ENCODE results near the gene MACROD2.

MACROD2 gene

DNA sequence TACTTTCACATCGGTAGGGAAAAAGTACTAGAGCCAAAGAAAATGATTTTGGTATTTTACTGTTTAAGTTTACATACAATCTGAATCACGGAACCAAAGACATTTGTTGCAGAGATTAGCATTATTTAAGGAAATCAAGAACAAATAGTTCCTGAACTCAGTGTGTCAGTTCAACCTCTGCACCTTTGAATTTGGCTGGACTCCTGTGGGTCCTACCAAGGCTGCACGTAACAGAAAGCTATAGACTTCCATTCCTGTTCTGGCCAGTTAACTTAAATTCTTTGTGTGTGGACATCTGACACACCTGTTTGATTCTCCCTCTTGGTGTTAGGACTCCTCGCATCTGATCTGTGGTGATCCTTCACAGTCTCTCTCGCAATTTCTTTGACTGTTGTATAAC, 69.6 kb downstream of the MACROD2 start:
- TF ChIP-seq, protein P1, sequence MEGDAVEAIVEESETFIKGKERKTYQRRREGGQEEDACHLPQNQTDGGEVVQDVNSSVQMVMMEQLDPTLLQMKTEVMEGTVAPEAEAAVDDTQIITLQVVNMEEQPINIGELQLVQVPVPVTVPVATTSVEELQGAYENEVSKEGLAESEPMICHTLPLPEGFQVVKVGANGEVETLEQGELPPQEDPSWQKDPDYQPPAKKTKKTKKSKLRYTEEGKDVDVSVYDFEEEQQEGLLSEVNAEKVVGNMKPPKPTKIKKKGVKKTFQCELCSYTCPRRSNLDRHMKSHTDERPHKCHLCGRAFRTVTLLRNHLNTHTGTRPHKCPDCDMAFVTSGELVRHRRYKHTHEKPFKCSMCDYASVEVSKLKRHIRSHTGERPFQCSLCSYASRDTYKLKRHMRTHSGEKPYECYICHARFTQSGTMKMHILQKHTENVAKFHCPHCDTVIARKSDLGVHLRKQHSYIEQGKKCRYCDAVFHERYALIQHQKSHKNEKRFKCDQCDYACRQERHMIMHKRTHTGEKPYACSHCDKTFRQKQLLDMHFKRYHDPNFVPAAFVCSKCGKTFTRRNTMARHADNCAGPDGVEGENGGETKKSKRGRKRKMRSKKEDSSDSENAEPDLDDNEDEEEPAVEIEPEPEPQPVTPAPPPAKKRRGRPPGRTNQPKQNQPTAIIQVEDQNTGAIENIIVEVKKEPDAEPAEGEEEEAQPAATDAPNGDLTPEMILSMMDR (conservative IDR thresholded peaks at IDR 0.05; ENCODE audit: low read depth), result no peak
- CTCF ChIA-PET, result no interaction called here
- POLR2A ChIA-PET (ENCODE audit: low non-redundant PET), result no interaction called here
- no peak for DNase-seq (ENCODE audit: low spot score)
- H3K27ac ChIP-seq, result no peak overlapping the region

DNA sequence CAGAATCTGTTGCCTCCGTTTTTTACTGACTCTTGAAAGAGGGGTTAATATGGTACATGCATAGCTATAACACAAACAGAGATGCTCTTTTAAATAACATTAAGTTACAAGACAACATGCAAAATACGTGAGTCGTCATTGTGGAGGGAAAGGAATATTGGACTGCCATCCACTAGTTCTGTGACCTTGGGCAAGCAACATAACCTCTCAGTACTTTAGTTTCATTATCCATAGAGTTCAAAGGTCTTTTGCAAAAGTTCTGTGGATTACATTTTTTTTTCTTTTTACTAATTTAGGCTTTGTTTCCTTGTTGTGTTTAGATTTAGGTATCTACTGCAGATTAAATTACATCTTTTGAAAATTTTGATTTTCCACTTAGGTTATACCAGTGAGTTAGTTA, 70.5 kb downstream of the MACROD2 start:
- H3K27ac ChIP-seq, result no peak overlapping the region
- POLR2A ChIA-PET (ENCODE audit: low non-redundant PET), result no interaction called here
- no peak for DNase-seq (ENCODE audit: low spot score)
- CTCF ChIA-PET, result interaction anchor here (0.6 to 0.7 kb wide), 3 partner anchors 8 to 565 kb away, joined by 3 to 6 read pairs (median 4); no protein-coding TSS in a partner anchor
- TF ChIP-seq, protein P1 (conservative IDR thresholded peaks at IDR 0.05; ENCODE audit: low read depth), result no peak

DNA sequence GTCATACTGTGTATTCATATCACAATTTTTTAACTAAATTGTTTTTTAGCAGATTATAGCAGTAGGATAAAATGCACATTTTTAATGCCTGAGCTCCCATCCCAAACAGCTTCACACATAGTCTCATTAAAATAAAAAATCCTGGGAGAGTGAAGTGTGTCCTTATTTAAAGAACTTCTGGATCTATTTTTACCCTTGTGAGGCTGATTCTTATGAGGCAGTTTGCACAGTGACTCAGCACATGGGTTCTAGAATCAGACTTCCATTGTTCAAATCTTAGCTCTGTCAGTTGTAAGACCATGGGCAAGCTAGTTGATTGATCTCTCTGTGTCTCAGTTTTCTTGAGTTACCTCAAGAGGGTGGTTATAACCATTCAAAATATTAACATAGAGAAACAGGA, 72.3 kb downstream of the MACROD2 start:
- TF ChIP-seq, protein P1 (conservative IDR thresholded peaks at IDR 0.05; ENCODE audit: low read depth), result no peak

DNA sequence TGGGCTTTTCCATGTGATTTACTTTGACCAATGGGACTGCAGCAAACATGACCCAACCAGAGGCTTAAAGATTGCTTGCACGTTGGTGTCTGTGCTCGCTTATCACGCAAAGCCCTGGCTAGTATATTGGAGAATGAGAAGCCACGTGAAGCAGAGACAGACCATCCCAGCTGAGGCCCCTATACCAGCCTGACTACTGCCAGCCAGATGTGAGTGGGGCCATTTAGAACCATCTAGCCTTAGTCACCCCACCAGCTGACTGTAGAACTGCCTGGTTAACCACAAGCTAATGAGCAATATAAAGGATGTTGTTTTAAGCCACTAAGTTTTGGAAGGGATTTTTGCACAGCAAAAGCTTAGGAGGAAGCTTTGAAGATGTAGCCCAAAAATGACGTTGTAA, 74.5 kb downstream of the MACROD2 start:
- TF ChIP-seq, protein P1 (conservative IDR thresholded peaks at IDR 0.05; ENCODE audit: low read depth), result no peak
- no peak overlapping the region for H3K27ac ChIP-seq
- DNase-seq (ENCODE audit: low spot score), result no peak
- POLR2A ChIA-PET (ENCODE audit: low non-redundant PET), result no interaction called here
- CTCF ChIA-PET, result no interaction called here

More for the DNA sequence above, 72.3 kb downstream of the MACROD2 start:
- POLR2A ChIA-PET (ENCODE audit: low non-redundant PET), result no interaction called here
- CTCF ChIA-PET, result interaction anchor here (0.5 to 0.7 kb wide), 2 partner anchors 274 to 309 kb away, joined by 3 read pairs; no protein-coding TSS in a partner anchor
- H3K27ac ChIP-seq, result no peak overlapping the region
- DNase-seq (ENCODE audit: low spot score), result no peak

DNA sequence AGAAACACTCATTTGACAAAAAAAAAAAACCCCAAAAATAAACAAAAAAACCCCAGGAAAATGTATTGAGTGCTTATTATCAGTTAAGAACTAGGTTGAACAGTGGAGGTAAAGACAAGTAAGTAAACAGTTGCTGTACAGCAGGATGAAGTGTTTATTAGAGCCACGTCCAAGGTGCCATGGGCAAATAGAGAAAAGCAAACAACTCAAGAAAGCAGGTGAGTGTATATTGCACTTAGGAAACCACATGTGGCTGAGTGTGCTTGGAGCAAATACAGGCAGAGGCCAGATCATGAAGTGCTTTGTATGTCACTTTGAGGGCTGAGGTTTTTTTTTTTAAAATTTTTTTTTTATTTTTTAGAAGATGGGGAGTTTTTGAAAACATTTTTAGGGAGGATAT, 98.3 kb downstream of the MACROD2 start:
- no peak overlapping the region for H3K27ac ChIP-seq
- DNase-seq (ENCODE audit: low spot score), result no peak
- TF ChIP-seq, protein P1 (conservative IDR thresholded peaks at IDR 0.05; ENCODE audit: low read depth), result no peak
- ChIA-PET POLR2A (ENCODE audit: low non-redundant PET) (no interaction called here), CTCF (interaction anchor here (0.6 kb wide), 1 partner anchor 218 kb away, joined by 4 read pairs; no protein-coding TSS in a partner anchor)

DNA sequence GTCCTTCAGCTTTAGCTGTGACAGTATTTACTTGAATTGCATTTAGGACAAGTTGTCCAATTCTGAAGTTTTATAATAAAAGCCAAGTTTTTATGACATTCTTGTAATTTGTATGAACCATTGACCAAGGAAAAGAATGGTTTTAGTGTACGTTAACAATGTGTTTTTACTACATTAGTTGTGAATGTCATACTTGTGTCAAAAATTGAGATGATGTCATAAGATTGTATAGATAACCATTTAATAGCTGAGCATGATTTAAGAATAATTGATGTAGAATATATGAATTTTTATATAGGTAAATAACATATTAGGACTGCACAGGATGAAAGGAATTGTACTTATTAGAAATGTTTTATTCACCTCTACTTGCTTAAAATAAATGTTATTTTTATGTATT, 102.9 kb downstream of the MACROD2 start:
- H3K27ac ChIP-seq, result no peak overlapping the region
- DNase-seq (ENCODE audit: low spot score), result no peak
- CTCF ChIA-PET, result no interaction called here
- POLR2A ChIA-PET (ENCODE audit: low non-redundant PET), result no interaction called here
- TF ChIP-seq, protein P1 (conservative IDR thresholded peaks at IDR 0.05; ENCODE audit: low read depth), result no peak

DNA sequence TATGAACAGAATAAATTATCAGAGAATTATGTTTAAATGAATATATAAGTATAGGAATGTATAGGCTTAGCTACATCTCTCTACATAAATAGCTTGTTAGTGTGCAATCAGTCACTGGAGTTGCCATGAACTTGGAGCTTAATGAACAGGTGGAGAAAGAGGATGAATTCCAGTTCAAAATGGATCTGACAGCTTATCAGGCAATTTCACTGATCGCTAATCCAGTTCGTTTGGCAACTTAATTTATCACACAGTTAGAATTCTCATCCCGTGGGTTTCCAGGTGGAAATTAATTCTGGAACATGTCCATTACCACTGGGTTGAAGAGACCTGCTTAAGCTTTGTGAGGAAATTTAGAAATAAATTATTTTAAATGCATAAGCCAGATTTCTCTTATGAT, 118.1 kb downstream of the MACROD2 start:
- no peak for DNase-seq (ENCODE audit: low spot score)
- TF ChIP-seq, protein P1 (conservative IDR thresholded peaks at IDR 0.05; ENCODE audit: low read depth), result no peak
- POLR2A ChIA-PET (ENCODE audit: low non-redundant PET), result no interaction called here
- H3K27ac ChIP-seq, result no peak overlapping the region
- CTCF ChIA-PET, result no interaction called here
